Endodermal cell (in vitro differentiated cells): ENCODE measurements around the gene FBN2. TPM values are rescaled to one million over a fixed set of nuclear protein-coding genes. Genes with fewer than 3 reads are reported as not detected.

Experiments
- DNase-seq: peaks from one replicate; pipeline ENCODE4 v3.0.0-alpha.2; 2017
- H3K27ac ChIP-seq: 2 replicates; pipeline ENCODE4 v1.5.1; 2013; ENCODE audit warnings: mild to moderate bottlenecking, low read depth, low read length, moderate library complexity
- H3K27me3 ChIP-seq: 2 replicates; pipeline ENCODE4 v1.6.1; 2013; ENCODE audit warnings: mild to moderate bottlenecking, low read length, moderate library complexity; ENCODE audit not compliant: insufficient read depth, control insufficient read depth, poor library complexity, severe bottlenecking
- H3K36me3 ChIP-seq: 2 replicates; pipeline ENCODE4 v1.7.0; 2013; ENCODE audit warnings: mild to moderate bottlenecking, low read length, moderate library complexity; ENCODE audit not compliant: control insufficient read depth, insufficient read depth
- H3K4me1 ChIP-seq: one replicate; pipeline ENCODE4 v1.7.0; 2013; ENCODE audit warnings: low read length; ENCODE audit not compliant: control insufficient read depth, insufficient read depth
- H3K4me3 ChIP-seq: 2 replicates; pipeline ENCODE4 v1.5.1; 2013; ENCODE audit warnings: mild to moderate bottlenecking, low read length, moderate library complexity
- H3K9ac ChIP-seq: 2 replicates; pipeline ENCODE4 v1.6.1; 2013; ENCODE audit warnings: mild to moderate bottlenecking, low read length, moderate library complexity; ENCODE audit not compliant: poor library complexity, severe bottlenecking; ENCODE audit errors: extremely low read depth
- H3K9me3 ChIP-seq: 2 replicates; pipeline ENCODE4 v1.6.1; 2013; ENCODE audit warnings: mild to moderate bottlenecking, low read length, moderate library complexity; ENCODE audit not compliant: control insufficient read depth
- H3K27ac Mint-ChIP-seq: 2 replicates; pipeline ENCODE4 v1.8.0; 2020; ENCODE audit warnings: mixed read lengths
- H3K27me3 Mint-ChIP-seq: 2 replicates; pipeline ENCODE4 v1.8.0; 2021; ENCODE audit warnings: mild to moderate bottlenecking, mixed read lengths; ENCODE audit not compliant: insufficient read depth
- H3K36me3 Mint-ChIP-seq: 2 replicates; pipeline ENCODE4 v1.8.0; 2020; ENCODE audit warnings: low read depth, mixed read lengths
- H3K4me1 Mint-ChIP-seq: 2 replicates; pipeline ENCODE4 v1.8.0; 2020; ENCODE audit warnings: mixed read lengths
- H3K4me3 Mint-ChIP-seq: 2 replicates; pipeline ENCODE4 v1.8.0; 2020; ENCODE audit warnings: mild to moderate bottlenecking, moderate library complexity, mixed read lengths
- H3K9me3 Mint-ChIP-seq: 2 replicates; pipeline ENCODE4 v1.8.0; 2020; ENCODE audit warnings: mild to moderate bottlenecking, mixed read lengths
- WGBS, 2 experiments: methylation state at CpG; one replicate each; pipeline versions ENCODE4 v1.1.5 to v1.1.7; 2013; ENCODE audit warnings: missing lambda C conversion rate in 2 of 2, mixed read lengths in 1 of 2; ENCODE audit not compliant: insufficient coverage in 1 of 2, insufficient read length in 1 of 2; 5-methylcytosine and 5-hydroxymethylcytosine counted together
- total RNA-seq, 2 donors: library from RNA; stranded (reverse); fragmentation: NEBNext Ultra II Directional in 1 of 2; extraction: Animal tissue kit (Norgen Biotek cat#: 25700) in 1 of 2; gene quantifications; 2 replicates in 1 of 2; 3 replicates in 1 of 2; pipeline ENCODE4 v1.2.1, GENCODE V29; 2021
- TF ChIP-seq, protein P1 (sequence below): fragments of 200-600 bp; sonication (generic); conservative IDR thresholded peaks from 2 replicates; pipeline ENCODE4 v1.5.0; 2021; ENCODE audit warnings: antibody characterized with exemption, mild to moderate bottlenecking

Gene FBN2
- total RNA-seq, 2 donors from 2014 or later: 131 to 212 TPM

DNA sequence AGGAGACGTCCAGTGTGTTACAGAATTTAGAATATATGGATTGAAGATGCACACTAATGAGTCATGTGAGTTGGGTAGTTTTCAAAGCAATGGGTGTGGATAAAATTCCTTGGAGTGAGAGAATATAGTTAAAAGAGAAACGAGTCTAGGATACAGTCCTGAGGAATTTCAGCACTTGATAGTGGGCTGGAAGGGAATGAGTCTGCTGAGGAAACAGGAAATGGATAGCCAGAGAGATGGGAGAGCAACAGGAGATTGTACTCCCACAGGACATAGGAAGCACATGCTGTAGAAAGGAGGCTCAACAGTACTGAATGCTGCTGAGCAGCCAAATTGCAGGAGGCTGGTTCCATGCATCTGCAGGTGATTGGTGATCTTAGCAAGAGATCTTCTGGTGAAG is 68.1 kb downstream of the FBN2 start:
- no peak overlapping the region for H3K27ac ChIP-seq
- TF ChIP-seq, protein P1, sequence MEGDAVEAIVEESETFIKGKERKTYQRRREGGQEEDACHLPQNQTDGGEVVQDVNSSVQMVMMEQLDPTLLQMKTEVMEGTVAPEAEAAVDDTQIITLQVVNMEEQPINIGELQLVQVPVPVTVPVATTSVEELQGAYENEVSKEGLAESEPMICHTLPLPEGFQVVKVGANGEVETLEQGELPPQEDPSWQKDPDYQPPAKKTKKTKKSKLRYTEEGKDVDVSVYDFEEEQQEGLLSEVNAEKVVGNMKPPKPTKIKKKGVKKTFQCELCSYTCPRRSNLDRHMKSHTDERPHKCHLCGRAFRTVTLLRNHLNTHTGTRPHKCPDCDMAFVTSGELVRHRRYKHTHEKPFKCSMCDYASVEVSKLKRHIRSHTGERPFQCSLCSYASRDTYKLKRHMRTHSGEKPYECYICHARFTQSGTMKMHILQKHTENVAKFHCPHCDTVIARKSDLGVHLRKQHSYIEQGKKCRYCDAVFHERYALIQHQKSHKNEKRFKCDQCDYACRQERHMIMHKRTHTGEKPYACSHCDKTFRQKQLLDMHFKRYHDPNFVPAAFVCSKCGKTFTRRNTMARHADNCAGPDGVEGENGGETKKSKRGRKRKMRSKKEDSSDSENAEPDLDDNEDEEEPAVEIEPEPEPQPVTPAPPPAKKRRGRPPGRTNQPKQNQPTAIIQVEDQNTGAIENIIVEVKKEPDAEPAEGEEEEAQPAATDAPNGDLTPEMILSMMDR: no peak
- H3K27me3 Mint-ChIP-seq: no peaks in the 10 kb centered on the region
- no peaks in the 10 kb centered on the region for H3K27me3 ChIP-seq
- WGBS, 2 experiments: 96 to 100% methylated on average over 2 of the region's 2 CpGs
- H3K4me3 ChIP-seq: no peak overlapping the region
- peaks cover 5% of the 10 kb centered on the region for H3K36me3 ChIP-seq
- no peak overlapping the region for H3K4me3 Mint-ChIP-seq
- DNase-seq: no peak
- H3K4me1 Mint-ChIP-seq: peaks cover 10% of the 10 kb centered on the region
- no peak overlapping the region for H3K27ac Mint-ChIP-seq
- H3K9ac ChIP-seq: no peak overlapping the region
- H3K9me3 Mint-ChIP-seq: peaks cover 2% of the 10 kb centered on the region
- peaks cover 19% of the 10 kb centered on the region for H3K36me3 Mint-ChIP-seq
- H3K4me1 ChIP-seq: peaks cover 8% of the 10 kb centered on the region
- H3K9me3 ChIP-seq: no peaks in the 10 kb centered on the region

GRCh38 chr5:128466980-128467379 is 71.1 kb downstream of the FBN2 start:
- H3K27ac Mint-ChIP-seq: no peak overlapping the region

GRCh38 chr5:128466554-128466953 is 71.5 kb downstream of the FBN2 start:
- Histone ChIP-seq H3K9ac (no peak overlapping the region), H3K4me1 (peaks cover 7% of the 10 kb centered on the region), H3K36me3 (peaks cover 17% of the 10 kb centered on the region), H3K9me3 (peaks cover 2% of the 10 kb centered on the region), H3K27me3 (no peaks in the 10 kb centered on the region), H3K4me3 (no peak overlapping the region), H3K27ac (no peak overlapping the region)
- H3K27ac Mint-ChIP-seq: no peak overlapping the region
- H3K9me3 Mint-ChIP-seq: peaks cover 3% of the 10 kb centered on the region
- 94 to 96% methylated on average over 4 to 5 of the region's 5 CpGs for whole genome bisulfite sequencing, 2 experiments
- no peak overlapping the region for H3K4me3 Mint-ChIP-seq
- no peaks in the 10 kb centered on the region for H3K27me3 Mint-ChIP-seq
- peaks cover 24% of the 10 kb centered on the region for H3K36me3 Mint-ChIP-seq
- TF ChIP-seq, protein P1: no peak
- DNase-seq: no peak
- H3K4me1 Mint-ChIP-seq: peaks cover 5% of the 10 kb centered on the region

More at GRCh38 chr5:128466980-128467379, 71.1 kb downstream of the FBN2 start:
- Histone ChIP-seq H3K27ac (no peak overlapping the region), H3K36me3 (peaks cover 17% of the 10 kb centered on the region), H3K27me3 (no peaks in the 10 kb centered on the region), H3K9ac (no peak overlapping the region), H3K4me1 (peaks cover 7% of the 10 kb centered on the region), H3K4me3 (no peak overlapping the region), H3K9me3 (no peaks in the 10 kb centered on the region)
- TF ChIP-seq, protein P1: no peak
- H3K4me3 Mint-ChIP-seq: no peak overlapping the region
- WGBS, 2 experiments: 100% methylated on average over 1 of the region's 1 CpG; no CpG with 5 or more reads in 1 of the 2 experiments
- no peak for DNase-seq
- peaks cover 5% of the 10 kb centered on the region for H3K4me1 Mint-ChIP-seq
- no peaks in the 10 kb centered on the region for H3K27me3 Mint-ChIP-seq
- peaks cover 2% of the 10 kb centered on the region for H3K9me3 Mint-ChIP-seq
- H3K36me3 Mint-ChIP-seq: peaks cover 20% of the 10 kb centered on the region
